ENCODE data around the gene NAMPT.
"Not testable (repeated sequence)": the region's sequence is repeated elsewhere in the genome, so short reads cannot be mapped to it uniquely, and the experiment has no call there.

NAMPT gene

GRCh38 chr7:106298631-106299030, 13.8 kb upstream of the NAMPT start:
- DNase-seq: not testable (repeated sequence)

GRCh38 chr7:106298155-106298554, 13.4 kb upstream of the NAMPT start:
- DNase-seq: not testable (repeated sequence)

GRCh38 chr7:106294334-106294733, 9.6 kb upstream of the NAMPT start:
- DNase-seq: no peak

DNA sequence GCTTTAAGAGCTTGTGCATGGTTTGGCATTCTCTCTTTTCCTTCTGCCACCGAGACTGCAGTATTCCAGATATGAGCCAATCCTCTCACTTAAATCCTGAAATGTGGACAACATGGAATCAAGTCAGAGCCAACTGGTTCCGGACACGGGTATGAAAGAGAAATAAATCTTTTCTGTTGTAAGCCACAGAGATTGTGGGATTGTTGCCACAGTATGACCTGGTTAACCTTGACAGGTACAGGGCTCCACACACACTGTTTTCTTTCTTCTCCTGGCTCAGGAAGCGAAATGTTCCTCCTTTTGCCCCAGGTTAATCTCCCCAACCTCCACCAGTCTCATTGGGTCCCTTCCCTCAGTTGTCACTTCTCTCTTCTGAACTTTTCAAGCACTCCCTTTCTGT, 6.5 kb upstream of the NAMPT start:
- no peak for DNase-seq

- DNase-seq: no peak
These were observed 5.5 kb upstream of the NAMPT start for GRCh38 chr7:106290319-106290718.

- DNase-seq: no peak
These were observed 5.1 kb upstream of the NAMPT start for GRCh38 chr7:106289848-106290247.

DNA sequence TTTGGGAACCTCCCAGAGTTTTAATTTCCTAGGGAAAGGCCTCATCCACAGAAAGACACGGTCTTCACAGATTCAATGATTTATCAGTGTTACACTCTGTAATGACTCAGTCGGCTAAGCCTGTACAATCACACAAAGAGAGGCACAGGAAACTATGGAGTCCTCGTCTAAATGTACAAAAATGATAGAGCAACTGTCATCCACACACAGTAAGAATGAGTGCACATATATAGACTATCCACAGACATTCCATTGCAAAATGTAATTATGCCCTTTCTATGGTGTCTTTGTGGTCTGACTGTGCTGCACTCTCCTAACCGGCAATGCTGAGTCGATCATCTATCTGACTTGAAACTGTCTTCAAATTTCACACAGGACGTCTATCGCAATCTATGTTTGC, 3.5 kb upstream of the NAMPT start:
- DNase-seq: no peak

DNA sequence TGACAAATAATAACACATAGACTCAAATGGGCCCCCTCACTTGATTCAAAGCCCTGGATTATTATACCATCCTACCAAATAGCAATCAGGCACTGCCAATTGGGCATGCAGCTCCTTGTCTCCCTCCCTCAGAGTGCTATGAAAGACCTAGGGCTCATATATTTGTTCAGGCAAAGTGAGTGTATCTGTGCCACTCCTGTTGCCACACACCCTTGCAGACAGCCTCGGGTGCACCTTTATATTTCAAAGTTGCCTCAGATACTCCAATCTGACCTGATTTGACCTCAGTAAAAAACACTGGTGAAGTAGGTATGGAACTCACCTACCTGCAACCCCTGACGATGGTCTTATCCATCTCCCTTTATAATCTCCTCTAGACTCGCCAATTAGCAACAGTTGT, 3.0 kb upstream of the NAMPT start:
- DNase-seq: no peak

DNA sequence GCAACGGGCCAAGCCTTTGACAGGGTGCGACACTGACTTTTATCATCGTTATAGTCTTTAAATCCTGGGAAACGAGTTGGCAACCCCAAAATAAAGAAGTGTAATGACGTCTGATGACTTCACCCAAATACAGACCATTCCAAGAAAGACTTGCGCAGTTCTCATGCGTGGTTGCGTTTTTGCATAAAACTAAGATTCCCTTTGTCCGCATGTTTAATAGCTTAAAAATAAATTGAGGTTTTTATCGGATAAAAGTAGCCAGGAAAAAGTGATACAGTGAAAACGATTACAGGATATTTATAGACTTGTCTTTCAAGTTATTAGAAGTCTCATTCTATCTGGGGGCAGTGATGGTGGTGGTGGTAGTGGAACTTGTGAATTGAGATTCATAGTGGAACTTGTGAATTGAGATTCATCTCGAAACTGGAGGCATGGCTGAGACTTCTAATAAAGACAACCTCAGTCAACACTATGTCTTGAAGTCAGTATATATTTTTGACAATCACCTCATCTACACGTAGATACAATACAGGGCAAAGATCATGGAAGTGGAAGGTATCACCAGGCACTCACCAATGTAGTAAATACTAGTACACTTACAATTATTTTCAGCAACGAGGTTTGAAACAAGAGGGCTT, 1.2 kb upstream of the NAMPT start:
- no peak for DNase-seq

DNA sequence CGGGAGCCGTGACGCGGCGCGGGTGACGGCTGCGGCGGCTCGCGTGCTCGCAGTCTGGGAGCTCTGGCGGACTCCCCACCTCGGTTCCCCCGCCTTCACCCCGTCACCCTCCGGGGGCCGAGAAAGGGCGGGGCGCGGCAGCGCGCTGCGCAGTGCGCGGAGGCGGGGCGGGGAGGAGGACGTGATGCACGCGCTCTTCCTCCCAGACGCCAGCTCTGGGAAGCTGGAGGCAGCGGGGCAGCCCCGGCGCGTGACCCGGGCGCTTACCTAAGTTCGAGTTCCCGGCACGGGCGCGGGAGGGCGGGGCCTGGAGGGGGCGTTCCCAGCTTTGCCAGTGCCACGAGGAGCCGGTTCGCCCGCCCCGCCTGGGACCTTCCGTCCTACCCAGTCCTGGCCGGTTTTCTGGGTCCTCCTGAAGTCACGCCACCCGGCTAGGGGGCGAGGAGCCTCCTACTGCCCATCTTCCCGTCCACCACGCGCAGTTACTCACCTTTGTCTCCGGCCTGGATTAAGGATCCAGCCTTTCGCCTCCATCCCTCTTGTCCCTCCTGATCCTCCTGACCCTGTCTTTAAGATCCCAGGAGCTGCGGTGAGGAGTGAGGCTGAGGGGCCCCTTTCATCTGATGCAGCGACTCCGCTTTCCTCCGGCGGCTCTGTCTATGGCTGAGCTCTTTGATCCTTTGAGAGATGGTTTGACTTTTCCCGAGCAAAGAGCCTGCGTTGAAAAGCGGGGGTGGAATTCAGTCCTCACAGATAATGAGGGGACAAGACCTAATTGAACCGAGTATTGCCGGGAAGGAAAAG, 470 bp upstream of the NAMPT start:
- DNase-seq: peak; percentile 86

DNA sequence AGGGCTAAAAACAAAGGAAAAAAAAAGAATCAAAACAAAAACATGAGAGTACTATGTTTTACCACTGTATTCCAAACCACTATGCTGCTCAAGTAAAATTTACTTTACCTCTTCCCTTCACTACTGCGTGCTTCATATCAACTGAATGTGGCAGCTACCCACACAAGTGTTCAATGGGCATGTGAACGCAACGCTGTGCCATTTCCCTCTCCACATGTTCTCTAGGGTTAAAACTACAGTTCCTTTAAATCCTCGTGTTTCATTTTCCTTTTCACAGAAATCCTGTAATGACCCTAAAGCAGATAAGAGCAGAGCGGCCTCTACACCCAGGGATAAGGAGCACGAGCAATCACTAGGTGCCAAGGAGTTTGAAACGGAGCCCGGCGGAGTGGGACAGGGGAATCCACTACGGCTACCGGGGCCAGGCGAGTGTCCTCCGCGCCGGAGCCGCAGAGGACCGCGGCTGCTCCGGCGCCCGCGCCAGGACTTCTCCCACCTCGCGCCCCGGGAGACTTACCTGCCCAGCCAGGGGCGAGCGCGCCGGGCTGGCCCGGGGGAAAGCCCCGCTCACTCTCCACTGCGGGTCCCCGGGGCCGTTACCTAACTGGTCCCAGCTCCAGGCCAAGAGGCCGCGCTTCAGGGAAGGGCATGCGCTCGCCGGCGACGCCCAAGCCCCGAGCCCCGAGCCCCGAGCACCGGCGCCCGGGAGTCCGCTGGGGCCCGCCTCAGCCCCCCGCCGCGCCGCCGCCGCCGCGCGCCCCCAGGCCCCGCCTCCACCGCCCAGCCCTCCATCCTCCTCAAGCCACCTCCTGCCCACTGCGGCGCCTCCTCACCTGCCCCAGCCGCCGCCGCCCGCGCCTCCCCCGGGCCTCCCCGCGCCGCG, 711 bp downstream of the NAMPT start:
- peak; percentile 13 for DNase-seq

DNA sequence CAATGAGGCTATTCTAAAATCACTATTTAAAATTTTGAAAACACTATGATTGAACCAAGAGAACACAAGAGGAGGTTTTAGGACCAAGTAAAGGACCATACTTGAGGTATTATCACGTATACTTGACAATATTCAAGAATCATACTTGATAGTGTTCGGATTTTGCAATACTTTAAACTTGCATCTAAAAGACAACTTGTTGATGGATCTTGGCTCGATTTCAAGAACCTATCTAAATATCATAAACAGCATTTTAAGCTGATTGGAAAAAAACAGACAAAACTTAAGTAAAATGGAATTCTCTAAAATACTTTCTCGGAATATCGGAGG, 1.3 kb downstream of the NAMPT start:
- no peak for DNase-seq

DNA sequence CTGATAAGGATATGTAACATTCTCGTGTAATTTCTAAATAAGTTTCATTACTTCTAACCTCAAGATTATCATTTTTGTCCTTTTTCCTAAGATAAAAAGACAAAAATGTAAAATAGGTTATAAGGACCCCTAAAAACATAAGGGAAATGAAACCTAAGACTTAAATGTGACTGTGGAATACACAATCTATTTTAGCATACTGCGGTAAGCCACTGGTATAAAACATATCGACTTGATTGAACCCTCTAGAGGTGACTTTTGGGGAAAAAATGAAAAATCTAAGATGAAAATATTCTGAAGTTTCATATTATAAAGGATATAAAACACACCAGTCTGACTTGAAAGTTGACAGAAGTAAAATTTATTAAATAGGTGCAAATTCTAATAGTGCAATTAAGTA, 1.9 kb downstream of the NAMPT start:
- DNase-seq: no peak

DNA sequence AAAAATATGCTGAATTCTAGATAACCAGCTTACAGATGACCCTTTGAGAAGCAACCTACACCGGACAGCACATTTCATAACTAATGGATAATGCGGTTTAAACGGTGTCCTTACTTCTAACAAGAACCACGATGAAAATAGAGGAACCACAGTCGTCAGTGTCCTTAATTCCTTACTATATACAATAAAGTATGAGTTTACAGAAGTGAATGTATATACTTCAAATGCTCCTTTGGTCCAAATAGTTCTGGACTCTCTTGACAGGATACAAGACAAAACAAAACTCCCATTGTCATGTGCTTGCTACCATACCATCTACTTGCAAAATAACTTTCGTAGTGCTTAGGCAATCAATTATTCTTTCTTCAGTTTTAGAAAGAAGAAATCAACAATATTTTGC, 2.4 kb downstream of the NAMPT start:
- DNase-seq: no peak

DNA sequence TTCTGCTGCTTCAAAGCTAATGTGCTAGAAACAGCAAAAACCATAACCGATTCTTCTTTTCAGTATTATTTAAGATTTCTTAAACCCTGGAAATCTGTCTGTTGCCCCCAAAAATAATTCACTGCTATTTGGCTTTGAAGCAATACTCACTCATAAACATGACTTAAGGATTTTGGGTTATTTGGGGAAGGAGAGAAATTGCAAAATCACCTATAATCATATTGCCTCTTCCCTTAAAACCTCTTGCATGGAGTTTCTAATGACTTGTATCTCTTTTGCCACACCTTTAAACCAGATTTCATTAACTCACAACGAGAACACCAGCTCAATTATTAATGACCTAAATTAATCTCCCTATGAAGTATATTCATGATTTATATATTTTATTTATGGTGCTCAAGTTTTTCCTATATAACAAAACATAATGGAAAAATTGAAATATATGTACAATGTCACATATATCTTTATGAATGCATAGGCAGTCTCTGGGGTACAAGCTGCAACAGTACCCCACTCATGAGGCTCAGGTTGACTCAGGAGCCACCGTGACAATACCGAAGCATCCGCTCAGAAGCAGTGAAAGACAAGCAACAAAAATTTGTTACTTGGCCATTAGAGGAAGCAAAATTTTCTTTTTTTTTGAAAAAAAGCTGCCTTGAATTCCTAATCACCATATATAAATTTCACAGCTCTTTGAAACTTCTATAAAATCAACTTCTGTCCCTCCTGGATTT, 3.0 kb downstream of the NAMPT start:
- no peak for DNase-seq

DNA sequence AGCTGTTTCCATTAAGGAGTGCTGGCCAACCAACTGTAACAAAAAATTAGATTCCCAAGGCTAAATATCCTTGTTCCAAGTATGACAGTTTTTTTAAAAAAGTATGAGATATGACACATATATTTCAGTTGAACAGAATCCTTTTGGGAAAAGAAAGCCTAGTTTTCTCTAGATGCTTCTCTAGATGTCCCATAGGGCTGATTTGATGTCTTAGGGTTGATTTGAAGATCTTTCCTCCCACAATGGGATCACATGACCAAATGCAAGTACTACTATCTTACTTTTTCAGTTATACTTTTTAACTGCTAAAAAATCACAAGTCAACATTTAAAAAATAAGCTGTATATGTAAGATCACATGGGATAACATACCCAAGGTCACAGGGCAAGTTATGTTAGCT, 3.7 kb downstream of the NAMPT start:
- no peak for DNase-seq

DNA sequence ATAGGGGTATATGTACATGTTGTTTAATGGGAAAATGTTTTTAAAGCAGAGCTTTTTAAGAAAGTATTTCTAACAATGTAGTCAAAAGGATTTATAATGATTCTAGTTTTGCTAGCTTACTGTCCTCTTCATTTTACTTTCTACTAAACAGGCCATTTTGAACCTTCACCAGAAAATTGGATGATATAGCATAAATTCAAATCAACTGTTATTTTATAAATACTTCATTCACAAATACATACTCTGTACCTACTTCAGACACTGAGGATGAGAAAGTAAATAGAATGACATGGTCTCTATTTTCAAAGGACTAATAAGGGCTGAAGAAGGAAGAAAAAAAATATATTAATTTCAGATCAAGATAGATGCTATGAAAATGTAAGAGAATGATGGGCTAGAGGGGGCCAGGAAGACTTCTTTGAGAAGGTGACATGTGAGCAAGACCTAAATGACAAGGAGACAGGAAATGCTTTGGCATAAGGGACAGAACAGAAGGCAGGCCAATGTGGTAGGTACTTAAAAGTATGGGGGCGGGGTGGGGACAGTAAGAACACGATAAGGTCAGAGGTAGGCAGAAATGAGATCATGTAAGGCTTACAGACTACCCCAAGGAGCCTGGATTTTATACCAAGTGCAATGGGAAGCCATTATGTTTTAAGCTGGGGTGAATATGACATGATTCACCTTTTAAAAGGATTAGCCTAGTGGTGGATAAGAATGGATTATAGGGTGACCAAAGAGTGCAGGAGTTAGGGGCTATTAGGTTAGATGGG, 5.2 kb downstream of the NAMPT start:
- DNase-seq: no peak

- DNase-seq: no peak
These were observed 6.1 kb downstream of the NAMPT start for GRCh38 chr7:106278695-106279094.

DNA sequence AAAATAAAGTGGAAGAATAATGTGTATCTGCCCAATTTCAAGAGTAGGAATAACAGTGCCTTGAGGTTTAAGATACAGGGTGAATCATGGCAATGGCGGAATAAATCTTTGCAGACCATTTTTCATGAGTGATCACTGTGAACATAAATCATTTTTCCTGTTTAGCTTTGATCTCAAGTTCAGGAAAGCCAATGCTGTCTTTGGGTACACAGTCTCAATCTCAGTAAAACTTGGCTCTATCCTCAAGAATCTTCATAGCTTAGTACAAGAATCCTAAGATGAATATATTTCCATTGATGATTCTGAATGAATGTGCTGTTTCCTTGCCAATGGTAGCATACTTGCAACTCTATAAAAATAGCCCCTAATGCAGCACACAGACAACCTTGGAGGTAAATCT, 6.8 kb downstream of the NAMPT start:
- no peak for DNase-seq

GRCh38 chr7:106276513-106276912, 8.3 kb downstream of the NAMPT start:
- DNase-seq: no peak

- DNase-seq: no peak
These were observed 11.6 kb downstream of the NAMPT start for GRCh38 chr7:106273009-106273668.

Data from NCI-H510A treated with DMSO at 0.1 percent for 48 hours (cell line).